GM18502 (cell line): Measurements from ENCODE around the gene SDK1.

ENCODE experiments used
- ATAC-seq: cut with Tn5 transposase; IDR thresholded peaks from one replicate; pipeline ENCODE4 v1.9.1; 2021; ENCODE audit warnings: mild to moderate bottlenecking; ENCODE audit not compliant: unreplicated experiment, poor library complexity

SDK1 gene

DNA sequence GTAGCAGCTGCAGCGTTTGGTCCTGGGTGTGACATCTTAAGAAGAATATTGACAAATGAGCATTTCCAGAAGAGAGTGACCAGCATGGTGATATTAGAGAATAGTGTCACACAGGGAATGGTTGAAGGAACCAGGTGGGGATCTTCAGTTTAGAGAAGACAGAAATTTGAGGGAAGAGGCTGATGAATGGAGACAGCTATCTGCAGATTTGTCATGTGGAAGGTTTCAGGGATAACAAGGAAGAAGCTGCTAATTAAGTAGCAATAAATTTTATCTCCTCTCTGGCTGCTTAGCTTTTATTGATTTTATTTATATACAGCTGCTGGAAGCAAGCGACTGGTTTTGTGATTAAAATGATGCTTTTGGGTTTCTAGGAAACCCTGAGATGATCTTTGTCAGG is 26.0 kb downstream of the SDK1 start:
- ATAC-seq: no peak

DNA sequence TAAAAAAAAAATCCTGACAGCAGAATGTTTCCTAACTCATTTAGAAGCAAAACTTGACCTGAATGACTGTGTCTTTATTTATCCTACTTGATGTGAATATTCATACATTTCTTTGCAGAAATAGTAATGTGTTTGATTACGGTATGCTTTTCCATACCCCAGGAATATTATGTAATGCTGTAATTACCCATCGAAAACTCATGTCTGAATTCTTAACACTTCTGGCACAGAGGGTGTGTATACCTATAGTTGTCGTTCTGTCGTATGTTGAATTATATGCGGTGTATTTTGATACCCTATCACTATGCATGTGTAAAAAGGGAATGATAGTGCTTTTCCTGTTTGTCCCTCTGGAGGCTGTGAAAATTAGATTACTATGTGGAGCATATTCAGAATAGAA is 26.6 kb downstream of the SDK1 start:
- ATAC-seq: no peak

DNA sequence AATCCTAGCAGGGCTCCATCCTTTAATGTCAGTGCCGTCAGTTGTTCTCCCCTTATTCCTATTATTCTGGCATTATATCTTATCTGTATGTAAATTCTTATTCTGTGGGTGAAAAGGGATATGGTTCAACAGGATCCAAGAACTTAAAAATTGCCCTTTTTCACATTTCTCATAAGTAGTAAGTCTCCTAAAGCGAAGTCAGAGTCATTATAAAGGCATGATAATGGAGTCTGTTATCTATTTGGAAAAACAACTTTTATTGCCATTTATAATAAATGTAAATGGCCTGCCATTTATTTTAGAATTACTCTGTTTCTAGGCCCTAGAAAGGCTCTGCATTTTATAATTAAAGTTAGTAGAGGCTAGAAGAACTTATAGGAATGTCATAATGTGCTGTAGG is 31.3 kb downstream of the SDK1 start:
- ATAC-seq: no peak

DNA sequence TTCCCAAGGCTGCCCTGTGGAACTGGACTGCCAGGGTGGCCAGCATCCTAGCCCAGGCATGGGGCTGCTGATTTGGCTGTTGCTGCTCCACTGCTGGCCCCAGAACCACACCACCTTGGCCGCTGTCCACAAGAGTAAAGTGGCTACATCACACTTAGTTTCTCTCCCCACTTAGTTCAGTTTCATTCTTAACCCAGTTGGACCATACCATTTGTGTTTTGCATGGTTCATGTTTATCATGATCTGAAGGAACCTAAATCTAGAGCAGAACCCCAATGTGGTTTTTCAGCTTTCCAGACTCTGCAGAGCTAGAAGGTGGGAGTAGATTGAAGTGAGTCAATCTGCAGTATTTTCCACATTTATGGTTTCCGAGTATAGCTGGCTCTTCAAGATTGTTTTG is 32.8 kb downstream of the SDK1 start:
- ATAC-seq: no peak

DNA sequence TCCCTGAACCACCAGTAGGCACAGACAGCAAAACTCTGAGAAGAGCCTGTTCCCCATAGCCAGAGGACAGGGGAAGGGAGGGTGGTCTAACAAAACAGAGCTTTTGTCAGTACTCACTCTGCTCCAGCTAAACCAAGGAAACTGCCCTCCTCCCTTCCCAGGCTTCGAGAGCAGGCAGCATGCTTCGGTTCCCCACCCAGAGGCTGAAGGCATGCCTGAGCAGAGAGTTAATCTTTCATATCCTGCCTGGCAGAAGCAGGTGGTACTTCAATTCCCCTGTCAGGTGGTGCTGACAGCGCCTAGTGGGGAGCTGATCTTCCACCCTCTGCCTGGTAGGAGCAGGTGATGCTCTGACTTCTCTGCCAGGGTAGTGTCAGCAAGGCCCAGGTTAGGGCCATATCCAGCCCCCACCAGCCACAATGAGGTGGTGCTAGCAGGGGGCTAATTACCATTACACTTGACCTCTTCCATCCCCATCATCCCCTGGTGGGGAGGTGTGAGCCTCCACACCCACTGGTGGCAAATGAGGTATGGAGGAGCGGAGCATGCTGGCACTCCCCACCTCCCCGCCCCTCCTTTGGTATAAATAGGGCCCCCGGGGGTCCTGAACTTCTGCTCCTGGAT is 35.1 kb downstream of the SDK1 start:
- ATAC-seq: no peak

DNA sequence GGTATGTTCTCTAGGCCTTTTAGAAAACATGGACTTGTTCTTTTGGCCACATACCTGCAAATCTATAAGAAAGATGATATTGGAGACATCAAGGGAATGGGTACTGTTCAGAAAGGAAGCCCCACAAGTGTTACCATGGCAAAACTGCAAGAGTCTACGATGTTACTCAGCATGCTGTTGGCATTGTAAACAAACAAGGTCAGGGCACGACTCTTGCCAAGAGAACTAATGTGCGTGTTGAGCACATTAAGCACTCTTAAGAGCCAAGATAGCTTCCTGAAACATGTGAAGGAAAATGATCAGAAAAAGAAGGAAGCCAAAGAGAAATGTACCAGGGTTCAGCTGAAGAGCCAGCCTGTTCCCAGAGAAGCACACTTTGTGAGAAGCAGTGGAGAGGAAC is 37.1 kb downstream of the SDK1 start:
- ATAC-seq: no peak

DNA sequence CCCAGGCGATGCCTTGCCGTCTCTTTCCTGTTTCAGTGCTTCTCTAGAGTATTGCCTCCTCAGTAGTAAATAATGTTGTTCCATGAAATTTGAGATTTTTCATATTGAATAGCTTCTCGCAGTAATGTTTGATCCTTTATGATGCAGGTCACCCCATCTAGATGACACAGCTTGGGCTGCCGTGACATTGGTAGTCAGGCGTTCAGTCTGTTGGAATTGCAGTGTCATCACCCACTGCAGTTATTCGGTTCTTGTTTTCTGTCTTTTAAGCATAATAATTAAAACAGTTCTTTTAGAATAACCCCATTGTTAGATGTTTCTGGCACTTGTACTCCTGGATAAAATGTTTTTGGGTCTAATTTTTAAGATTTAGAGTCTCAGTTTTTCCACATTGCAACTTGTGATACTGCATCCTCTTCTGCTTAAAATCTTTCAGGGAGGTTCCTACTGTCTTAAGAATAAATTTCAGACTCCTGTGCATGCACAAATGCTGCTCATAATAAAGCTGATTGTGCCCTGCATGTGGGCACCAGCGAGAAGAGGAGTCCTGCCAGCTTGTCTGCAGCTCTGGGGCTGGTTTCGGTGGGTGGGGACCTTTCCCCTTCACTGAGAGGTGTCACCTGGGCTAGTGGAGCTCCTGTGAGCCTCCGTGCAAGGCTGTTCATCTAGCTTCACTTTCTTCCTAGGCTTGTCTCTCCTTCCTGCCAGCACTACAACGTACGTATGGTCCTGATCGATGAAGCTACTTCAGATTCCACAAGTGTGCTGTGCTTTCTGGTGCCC is 44.8 kb downstream of the SDK1 start:
- no peak for ATAC-seq

DNA sequence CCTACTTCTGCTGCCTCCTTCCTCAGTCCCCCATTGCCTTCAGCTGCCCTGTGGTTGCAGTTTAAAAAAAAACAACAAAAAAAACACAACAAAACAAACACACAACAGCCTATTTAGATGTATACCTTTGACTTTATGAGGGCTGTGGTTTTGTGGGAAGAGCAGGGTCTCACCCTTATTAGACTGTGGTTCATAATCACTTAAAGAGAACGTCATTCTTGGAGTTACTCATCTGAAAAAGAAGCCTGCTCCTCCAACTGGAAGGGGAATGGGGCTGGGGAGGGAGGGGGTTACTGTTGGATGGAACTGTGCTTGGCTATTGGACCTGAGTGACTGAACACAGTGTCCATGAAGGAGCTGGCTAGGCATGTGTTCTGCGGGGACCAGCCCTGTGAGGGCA is 48.1 kb downstream of the SDK1 start:
- ATAC-seq: no peak

DNA sequence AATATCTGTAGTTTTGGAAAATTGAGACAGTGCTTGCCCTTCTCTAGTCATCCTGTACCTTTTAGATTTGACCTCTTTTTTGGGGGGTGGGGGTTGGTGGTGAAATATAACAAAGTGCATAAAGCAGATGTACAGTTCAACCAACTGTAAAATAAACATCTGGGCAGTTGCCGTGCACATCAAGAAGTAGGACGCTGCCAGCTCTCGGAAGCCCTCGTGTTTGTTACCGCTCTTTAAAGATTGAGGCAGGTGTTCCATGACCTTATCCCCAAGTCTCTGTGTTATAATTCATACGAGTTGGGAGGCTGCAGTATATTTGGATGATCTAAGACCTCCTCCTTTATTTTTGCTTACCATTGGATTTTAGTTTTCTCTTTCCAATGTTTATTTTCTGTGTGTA is 55.1 kb downstream of the SDK1 start:
- ATAC-seq: no peak

DNA sequence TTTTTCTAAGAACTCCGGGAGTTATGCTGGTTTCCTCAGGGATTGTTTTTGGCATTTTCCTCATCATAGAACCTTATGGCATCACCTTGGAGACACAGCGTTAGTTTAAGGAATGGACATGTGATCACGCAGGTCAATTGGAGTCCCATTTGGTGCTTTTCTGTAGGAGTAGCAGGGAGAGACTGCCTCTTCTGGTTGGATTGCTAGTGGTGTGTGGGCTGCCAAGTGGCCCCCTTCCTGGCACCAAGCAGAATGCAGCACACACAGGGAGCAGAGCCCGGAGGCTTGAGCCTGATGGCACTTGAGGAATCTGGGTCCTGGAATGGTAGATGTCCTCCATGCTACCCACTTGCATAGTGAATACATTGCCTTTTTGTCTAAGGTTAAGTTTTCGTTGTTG is 57.9 kb downstream of the SDK1 start:
- ATAC-seq: no peak

DNA sequence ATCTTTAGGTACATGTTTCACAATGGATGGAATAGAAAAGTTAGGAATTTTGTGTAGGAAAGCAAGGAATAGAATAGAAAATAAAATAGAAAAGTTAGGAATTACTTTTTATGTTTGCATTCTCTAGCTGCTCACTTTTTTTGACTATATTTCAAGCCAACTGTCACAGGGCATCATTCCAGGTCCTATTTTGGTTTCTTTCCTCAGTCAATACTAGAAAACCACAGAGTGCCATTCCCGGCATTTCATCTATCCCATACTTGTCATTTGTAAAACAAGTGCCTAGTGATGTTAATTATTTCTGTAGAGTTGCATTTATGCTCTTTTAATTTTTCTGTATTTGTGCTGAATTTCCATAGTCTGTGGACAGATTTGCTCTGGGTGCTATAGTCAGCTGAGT is 66.2 kb downstream of the SDK1 start:
- no peak for ATAC-seq

DNA sequence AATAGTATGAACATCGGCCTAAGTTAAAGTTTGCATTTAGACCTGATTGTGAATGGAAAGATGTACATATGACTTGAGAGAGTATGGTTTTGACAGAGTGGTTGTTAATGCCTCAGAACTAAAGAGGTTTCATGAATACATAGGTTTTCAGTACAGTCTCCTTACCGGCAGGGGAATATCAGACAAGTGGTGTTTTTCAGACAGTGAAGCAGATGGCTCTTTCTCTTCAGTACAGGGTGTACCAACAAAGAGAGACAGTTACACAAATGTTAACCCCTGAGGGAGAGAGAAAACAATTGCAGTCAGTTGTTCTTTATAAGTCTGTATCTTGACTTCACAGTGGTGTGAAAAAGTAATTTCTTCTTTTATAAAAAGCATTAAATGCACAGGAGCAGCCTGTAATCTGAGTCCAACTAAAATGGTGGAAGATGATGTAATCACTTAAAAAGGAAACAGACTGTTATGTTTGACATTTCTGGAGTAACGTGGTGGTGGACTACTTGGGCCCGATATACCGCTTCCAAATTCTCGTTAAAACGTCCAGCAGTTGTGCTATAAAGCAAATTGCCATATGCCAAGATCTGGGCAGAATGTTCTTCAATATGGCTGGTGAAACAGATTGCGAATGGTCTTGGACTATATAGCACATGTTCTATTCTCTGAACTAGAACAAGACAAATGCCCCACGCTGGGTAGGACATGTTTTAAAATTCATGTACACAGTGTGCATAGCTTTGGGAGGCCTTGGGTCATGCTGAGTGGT is 69.2 kb downstream of the SDK1 start:
- ATAC-seq: no peak

DNA sequence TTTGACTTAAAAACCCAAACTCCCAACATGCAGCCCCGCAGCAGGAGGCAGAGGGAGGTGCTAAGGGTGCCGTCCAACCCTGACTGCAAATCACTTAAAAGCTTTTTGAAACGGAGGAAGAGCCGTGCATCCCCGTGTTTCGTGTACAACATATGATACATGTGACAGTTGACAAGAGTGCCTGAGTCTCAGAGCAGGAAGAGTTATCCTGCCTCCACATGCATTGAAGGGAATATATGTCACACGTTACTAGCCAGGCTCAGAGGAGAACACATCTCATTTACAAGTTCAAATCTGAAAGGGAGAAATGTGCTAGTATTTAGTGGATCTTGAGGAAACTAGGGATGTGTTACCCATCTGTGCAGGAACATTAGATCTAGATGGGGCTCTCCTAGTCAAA is 69.9 kb downstream of the SDK1 start:
- no peak for ATAC-seq

DNA sequence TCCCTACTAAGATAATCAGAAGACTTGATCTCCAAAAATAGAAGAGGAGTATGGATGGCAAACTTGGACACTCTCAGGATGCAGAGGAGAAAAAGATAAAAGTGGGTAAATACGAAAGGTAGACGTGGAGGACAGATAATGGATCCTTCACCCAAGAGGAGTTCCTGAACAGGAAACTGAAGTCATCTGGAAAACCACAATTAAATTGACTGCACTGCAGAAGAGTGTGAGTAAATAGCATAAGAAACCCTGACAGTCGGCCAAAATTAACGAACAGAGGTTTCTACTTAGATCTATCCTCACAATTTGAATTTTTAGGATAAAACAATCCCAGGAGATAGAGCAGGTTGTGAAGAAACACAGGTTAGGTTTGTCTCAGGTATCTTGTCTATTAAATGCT is 70.5 kb downstream of the SDK1 start:
- no peak for ATAC-seq

DNA sequence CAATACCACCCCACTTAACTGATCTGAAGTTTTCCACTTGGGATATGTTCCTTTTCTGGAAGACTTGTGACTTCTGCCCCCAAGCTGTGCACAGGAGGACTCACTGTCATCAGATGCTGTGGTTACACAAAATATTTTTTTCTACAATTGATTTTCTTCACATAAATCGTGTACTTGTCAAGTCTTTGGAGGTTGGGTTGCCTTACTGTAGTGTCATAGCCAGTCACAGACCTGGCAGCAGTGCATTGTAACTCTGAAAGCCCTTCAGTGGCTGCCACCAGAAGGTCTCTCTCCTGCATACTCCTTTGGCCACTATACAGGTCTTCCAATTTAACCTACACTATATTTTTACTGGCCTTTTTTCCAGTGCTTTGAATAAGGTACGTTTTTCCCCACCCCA is 73.2 kb downstream of the SDK1 start:
- no peak for ATAC-seq

DNA sequence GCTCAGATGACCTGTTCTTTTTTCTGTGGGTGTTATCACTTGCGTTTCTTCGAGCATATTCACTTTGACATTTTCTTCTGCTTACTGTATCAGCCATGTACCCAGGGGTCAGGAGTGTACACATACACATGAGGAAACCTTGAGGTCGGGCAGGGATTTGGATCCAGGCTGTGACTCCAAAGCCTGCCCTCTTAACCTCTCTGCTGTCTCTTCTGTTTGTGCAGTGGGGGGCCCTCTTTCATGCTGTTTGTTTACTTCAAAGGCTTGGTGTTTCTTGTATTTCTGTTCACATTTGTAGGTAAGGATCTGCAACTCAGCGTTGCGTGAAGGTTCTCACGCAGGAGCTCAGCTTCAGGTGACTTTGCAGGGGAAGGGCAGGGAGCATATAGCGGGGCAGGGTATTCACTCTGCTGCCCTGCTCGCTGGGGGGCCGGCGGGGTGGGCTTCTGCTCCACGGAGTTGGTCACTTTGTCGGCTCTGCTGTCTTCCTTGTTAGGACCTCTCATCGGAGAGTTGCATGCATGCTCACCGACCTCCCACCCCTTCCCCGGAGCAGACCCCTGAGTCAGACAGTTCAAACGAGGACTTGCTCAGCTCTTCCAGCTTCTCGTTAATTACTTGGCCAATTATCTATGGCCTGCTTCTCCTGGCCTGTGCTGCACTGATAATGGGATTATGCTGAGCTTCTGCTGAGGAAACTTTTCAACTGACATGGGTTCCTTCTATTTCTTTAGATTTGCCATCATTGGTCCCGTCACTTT is 77.5 kb downstream of the SDK1 start:
- no peak for ATAC-seq

DNA sequence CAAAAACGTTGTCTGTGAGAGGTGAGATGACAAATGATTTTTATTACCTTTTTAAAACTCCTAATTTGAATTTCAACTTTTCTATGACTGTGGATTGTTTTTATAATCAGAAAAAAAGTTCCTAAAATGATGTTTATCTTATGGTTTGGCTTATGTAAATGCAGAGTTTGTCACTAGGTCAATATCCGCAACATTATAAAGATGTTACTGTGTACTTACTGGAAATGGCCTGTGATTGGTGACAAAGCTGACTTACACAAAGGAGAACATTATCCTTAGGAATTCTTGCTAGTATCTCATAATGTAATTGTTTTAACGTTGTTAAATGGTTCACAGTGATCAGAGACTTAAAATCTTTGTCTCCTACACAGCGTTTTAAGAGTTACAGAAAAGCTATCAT is 79.0 kb downstream of the SDK1 start:
- no peak for ATAC-seq

DNA sequence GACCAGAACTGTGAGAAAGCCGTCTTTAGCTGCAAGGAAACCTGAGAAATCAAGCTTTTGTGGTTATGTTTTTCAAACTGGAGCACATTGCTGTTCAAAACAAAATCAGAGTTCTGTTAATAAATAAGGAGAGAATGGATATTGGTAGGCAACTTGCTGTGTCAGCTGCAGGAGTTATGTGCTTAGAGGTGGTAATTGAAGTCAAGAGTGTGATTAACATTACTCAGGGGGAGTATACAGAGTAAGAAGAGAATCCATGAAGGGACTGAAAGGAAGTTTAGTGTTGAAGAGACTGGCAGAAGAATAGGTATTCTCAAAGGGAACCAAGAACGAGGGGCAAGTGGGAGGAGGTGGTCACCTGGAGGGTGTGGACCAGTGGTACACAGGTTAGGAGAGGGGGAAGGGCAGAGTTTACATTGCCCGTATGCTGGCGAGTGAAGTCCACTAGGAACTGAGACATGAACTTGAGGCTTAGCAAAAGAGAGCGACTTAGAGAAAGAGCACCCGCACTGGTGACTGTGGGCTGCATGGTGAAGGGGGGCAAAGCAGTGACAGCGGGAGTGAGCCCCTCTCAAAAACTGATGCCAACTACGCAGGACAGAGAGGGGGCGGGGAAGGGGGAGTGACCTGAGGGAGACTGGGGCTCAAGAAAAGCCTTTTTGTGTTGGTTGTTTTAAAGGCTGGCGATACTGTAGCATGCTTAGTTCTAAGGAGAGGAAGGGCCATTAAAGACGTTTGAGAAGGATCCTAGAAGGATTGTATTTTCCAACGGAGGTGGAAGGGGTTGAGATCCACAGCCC is 80.0 kb downstream of the SDK1 start:
- no peak for ATAC-seq

DNA sequence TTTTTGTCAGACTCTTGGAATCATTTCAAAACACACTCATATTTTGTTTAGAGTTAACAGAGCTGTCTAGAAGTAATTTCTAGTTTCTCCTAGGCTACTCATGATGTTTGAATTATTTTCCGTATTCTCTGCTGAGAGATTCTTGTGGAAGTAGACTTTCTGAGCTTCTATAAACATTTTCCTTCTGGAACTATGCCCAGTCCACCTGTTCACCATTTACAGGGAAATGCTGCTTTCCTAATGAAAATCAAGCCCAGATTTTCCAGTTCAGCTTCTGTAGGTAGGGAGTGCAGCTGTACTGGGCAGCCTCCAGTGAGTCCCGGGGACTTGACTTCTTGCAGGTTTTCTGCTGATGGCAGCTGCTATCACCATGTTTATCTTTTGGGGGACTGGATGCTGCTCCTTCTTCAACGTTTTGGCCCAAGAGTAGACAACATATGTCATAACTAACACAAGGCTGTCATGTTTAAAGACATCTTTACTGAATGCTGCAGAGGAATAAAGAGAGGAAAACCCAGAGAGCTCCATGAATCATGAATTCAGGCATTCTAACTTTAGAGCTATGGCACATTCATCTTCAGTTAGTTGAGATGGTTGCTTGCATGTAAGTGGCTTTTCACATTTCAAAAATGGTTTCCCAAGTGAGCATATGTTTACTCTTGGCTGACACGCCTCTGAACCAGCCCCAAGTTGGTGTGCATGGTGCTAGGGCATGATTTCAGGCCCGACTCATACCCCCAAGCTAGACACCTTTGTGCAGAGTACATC is 85.6 kb downstream of the SDK1 start:
- no peak for ATAC-seq
